GM12872 (cell line): Measurements from ENCODE around the gene FAM219B.

Experiments used
- CTCF ChIP-seq: IDR thresholded peaks from 3 replicates; pipeline ENCODE4 v1.5.1; 2011; ENCODE audit warnings: low read depth, mild to moderate bottlenecking, low read length, moderate library complexity; ENCODE audit not compliant: insufficient read depth

FAM219B gene

GRCh38 chr15:74937590-74938371 is 31.1 kb upstream of the FAM219B start, which contains the start of gene COX5A:
TSS of gene COX5A (minus strand) at chr15:74938073. CDS start at chr15:74938014, 59 bp downstream.
- TF ChIP-seq CTCF = no peak

- TF ChIP-seq CTCF = no peak
Measured at GRCh38 chr15:74937272-74937589, 30.6 kb upstream of the FAM219B start.

- no peak for TF ChIP-seq CTCF
Measured at GRCh38 chr15:74933573-74933972, 26.9 kb upstream of the FAM219B start.

- TF ChIP-seq CTCF = no peak
Measured at GRCh38 chr15:74928771-74929198, 22.1 kb upstream of the FAM219B start.

- no peak for TF ChIP-seq CTCF
Measured at GRCh38 chr15:74924525-74924924, 17.9 kb upstream of the FAM219B start.

GRCh38 chr15:74920456-74920855 is 13.8 kb upstream of the FAM219B start:
- no peak for TF ChIP-seq CTCF

- TF ChIP-seq CTCF = no peak
Measured at GRCh38 chr15:74917676-74918075, 11.0 kb upstream of the FAM219B start.
